Upper lobe of left lung (tissue), 4 donors: ENCODE data around the gene KRT6C.

ENCODE experiments used
- EP300 ChIP-seq, 4 donors: sonication (generic); formaldehyde crosslinking; IDR thresholded peaks; one replicate each; pipeline ENCODE4 v1.5.1; 2017; ENCODE audit warnings: antibody characterized with exemption in 4 of 4, control low read depth in 2 of 4
- POLR2A ChIP-seq, 4 donors: fragments of 450-650 bp; IDR thresholded peaks; one replicate each; pipeline ENCODE4 v1.5.1; 2016 to 2017; ENCODE audit warnings: antibody characterized with exemption in 4 of 4, mild to moderate bottlenecking in 2 of 4
- POLR2AphosphoS5 ChIP-seq, 2 donors: sonication (generic); formaldehyde crosslinking; IDR thresholded peaks; one replicate each; pipeline ENCODE4 v1.5.1; 2017; ENCODE audit warnings: antibody characterized with exemption in 2 of 2
- TF ChIP-seq, protein P1 (sequence below), 6 experiments: fragments of 450-650 bp in 4 of 6; fragments of 200-600 bp in 2 of 6; sonication (generic) in 2 of 6; IDR thresholded peaks; one replicate each; pipeline ENCODE4 v1.5.1; 2016 to 2019; ENCODE audit warnings: antibody characterized with exemption in 6 of 6

DNA sequence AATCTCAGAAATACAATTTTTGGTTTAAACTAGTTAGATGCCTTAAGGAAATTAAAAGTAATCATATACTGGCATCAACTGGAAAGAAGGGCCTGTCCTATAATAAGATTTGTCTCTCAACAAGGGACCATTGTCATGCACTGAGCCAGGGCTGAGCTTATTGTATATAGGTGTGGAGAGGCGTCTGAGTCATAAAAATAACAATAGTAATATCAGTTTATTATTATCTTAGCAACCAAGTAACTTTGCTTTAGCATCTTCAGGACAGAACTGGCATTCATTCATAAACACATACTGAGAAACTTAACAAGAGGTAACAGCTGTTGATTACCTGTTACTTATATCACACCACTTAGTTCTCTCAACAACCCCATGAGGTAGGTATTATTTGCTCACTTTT lies 46.5 kb downstream of the KRT6C start:
- TF ChIP-seq, protein P1, sequence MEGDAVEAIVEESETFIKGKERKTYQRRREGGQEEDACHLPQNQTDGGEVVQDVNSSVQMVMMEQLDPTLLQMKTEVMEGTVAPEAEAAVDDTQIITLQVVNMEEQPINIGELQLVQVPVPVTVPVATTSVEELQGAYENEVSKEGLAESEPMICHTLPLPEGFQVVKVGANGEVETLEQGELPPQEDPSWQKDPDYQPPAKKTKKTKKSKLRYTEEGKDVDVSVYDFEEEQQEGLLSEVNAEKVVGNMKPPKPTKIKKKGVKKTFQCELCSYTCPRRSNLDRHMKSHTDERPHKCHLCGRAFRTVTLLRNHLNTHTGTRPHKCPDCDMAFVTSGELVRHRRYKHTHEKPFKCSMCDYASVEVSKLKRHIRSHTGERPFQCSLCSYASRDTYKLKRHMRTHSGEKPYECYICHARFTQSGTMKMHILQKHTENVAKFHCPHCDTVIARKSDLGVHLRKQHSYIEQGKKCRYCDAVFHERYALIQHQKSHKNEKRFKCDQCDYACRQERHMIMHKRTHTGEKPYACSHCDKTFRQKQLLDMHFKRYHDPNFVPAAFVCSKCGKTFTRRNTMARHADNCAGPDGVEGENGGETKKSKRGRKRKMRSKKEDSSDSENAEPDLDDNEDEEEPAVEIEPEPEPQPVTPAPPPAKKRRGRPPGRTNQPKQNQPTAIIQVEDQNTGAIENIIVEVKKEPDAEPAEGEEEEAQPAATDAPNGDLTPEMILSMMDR (IDR thresholded peaks at IDR 0.05): no peak
- TF ChIP-seq POLR2A (IDR thresholded peaks at IDR 0.05): no peak
- TF ChIP-seq POLR2AphosphoS5 (IDR thresholded peaks at IDR 0.05): no peak
- TF ChIP-seq EP300 (IDR thresholded peaks at IDR 0.05): no peak
